Mesenteric fat pad (tissue), 1 donor: Measurements from ENCODE around the gene MMP27. TPM values are rescaled to one million over a fixed set of nuclear protein-coding genes. Genes with fewer than 3 reads are reported as not detected.

Source experiments
- DNase-seq: peaks from one replicate; pipeline ENCODE4 v3.0.0-alpha.2; 2020; ENCODE audit warnings: low spot score
- total RNA-seq: library from RNA; stranded (reverse); fragmentation: NEBNext Ultra II Directional; extraction: Animal tissue kit (Norgen Biotek cat#: 25700); gene quantifications from one replicate; pipeline ENCODE4 v1.2.1, GENCODE V29; 2021
- donor health status: DM: yes; HTN: yes; CAD: no.

MMP27 gene
- total RNA-seq, 1 donor from 2014 or later: not detected

GRCh38 chr11:102704841-102705240 is 728 bp downstream of the MMP27 start:
- DNase-seq: no peak

DNA sequence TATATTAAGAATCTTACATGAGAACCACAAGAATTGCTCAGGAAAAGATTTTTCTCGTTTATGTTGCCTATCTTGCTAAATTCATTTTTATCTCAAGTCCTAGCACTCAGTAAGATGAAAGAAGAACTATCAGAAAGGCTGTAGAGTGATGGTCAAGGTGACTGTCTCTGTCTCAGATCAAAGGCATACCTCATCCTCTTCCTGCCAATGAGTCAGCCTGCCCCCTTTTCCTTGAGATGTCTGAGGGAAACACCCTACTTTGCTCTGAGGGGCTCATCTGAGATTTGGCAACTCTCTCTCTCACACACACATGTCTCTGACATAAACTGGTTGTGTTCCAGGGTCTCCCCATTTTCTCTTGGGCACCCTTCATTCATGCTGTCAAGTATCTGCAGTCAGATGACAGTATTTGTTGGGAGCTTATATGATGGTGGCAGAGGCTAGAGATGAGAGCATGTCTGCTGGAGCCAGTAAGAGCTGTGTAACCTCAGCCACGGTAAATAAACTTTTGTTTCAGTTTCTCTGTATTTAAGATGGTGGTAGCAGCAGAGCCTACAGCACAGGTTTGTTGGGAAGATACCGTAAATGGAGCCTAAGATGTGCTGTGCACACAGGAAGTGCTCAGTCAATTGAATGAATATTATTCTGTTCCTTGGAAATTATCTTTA is 1.6 kb downstream of the MMP27 start:
- DNase-seq: no peak

GRCh38 chr11:102695201-102695600 is 10.4 kb downstream of the MMP27 start:
- no peak for DNase-seq

- DNase-seq: no peak
Observed at GRCh38 chr11:102685754-102686153, 19.8 kb downstream of the MMP27 start.

DNA sequence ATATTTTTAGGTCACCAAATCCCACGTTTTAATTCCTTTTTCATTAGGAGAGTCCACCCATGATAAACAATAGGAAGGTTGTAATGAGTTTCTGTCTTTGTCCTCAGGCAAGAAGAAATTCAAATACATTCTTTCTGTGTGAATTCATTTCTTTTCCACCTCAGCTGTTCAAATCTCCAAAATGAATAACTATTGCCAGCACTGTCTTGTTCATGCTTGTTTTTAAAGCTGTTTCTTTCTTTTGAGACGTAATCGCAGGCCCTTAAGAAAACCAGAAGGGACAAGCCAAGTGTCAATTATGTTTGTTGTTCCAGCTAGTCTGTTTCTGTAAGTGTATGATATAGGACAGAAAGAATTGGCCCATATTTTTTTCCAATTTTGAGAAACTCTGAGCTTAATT is 20.2 kb downstream of the MMP27 start:
- no peak for DNase-seq

GRCh38 chr11:102683277-102683676 is 22.3 kb downstream of the MMP27 start:
- no peak for DNase-seq

GRCh38 chr11:102680945-102681344 is 24.6 kb downstream of the MMP27 start:
- no peak for DNase-seq

- no peak for DNase-seq
Observed at GRCh38 chr11:102678022-102678421, 27.5 kb downstream of the MMP27 start.

DNA sequence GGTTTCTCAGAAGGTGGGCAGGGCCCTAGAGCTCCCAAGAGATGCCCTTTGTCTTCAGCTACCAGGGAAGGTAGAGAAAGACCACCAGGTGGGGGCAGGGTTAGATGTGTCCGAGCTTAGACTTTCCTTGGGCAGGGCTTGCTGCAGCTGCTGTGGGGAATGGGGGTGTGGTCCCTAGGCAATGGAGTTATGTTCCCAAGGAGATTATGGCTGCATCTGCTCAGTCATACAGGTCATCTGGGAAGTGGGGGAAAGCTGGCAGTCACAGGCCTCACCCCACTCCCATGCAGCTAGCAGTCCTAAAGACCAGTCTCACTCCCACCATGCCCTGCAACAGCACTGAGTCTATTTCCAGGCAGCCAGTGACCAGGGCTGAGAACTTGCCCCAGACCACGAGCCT is 29.5 kb downstream of the MMP27 start:
- DNase-seq: no peak

DNA sequence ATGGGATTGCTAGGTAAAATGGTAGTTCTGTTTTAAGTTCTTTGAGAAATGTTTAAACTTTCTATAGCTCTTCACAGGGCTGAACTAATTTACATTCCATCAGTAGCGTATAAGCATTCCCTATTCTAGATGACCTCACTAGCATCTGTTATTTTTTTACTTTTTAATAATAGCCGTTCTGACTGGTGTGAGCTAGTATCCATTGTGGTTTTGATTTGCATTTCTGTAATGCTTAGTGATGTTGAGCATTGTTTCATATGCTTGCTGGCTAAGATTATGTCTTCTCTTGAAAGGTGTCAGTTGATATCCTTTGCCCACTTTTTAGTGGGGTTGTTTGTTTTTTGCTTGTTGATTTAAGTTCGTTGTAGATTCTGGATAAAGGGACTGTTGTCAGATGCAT is 35.9 kb downstream of the MMP27 start:
- no peak for DNase-seq

DNA sequence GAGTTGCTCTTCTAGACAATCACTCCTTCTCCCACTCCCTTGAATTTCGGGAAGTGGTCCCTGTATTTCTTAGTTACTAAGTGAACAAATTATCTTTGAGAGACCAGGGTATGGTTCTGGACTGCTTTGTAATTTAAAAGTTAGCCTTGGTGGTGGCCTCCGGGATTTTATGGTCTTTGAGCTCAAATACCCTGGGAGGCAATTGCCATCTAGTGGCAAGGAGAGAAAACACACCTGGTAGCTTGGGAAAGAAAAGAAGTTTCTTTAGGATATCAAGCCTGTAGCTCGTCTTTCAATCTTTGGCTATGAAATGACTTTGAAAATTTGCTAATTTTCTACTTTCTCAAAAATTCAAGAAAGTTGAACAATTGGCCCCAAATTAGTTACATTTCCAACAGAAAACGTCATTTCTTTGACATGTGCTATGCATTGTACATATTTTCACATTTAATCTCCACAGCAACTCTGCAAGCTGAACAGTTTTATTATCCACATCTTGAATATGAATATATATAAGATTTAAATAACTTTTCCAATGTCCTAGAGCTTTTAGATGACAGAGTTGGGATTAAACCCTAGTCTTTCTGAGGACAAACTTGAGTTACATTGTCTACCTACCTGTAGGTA is 39.1 kb downstream of the MMP27 start:
- no peak for DNase-seq

DNA sequence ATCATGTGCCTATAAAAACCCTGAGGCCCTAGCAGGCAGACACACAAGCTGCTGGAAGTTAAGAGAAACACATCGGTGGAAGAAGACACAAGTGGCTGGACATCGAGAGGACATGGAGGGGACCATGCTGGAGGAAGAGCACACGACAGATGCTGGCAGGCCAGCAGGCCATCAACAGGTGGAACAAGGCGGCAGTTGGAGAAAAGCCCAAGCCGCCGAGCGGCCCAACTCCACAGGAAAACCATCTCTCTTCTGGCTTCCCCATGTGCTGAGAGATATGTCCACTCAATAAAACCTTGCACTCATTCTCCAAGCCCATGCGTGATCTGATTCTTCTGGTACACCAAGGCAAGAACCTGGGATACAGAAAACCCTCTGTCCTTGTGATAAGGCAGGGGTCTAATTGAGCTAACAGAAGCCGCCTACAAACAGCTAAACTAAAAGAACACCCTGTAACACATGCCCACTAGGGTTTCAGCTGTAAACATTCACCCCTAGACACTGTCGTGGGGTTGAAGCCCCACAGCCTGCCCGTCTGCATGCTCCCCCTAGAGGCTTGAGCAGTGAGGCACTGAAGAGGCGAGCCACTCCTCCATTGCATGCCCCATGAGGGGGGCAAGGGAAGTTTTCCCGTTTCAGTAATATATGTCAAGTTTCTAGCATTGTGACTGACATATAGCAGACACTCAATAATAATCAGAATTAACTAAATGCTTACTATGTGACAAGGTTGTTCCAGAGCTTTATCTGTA is 41.4 kb downstream of the MMP27 start:
- DNase-seq: no peak

- DNase-seq: no peak
Observed at GRCh38 chr11:102662607-102663006, 43.0 kb downstream of the MMP27 start.

- no peak for DNase-seq
Observed at GRCh38 chr11:102661040-102661439, 44.5 kb downstream of the MMP27 start.

DNA sequence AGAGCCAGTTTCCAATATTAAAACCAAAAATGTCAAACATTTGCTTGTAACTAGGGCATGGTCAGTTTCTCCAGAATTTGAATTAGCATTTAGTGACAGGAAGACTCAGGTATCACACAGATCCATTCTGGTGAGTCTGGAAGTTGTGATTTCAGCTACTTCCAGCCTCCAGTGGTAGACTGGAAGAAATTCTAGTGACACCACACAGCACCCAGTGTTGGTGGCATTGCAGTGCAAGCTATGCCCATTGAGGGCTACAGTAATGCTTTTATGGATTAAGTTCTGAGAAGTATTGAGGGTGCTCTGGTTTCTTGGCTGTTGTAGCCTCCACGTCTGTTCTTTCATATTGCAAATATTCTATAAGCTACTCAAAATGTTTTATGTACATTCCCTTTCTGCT is 49.0 kb downstream of the MMP27 start:
- DNase-seq: no peak

GRCh38 chr11:102655547-102655946 is 50.0 kb downstream of the MMP27 start:
- no peak for DNase-seq

GRCh38 chr11:102654761-102655160 is 50.8 kb downstream of the MMP27 start:
- no peak for DNase-seq

- no peak for DNase-seq
Observed at GRCh38 chr11:102653744-102654291, 51.8 kb downstream of the MMP27 start.

GRCh38 chr11:102647430-102647829 is 58.1 kb downstream of the MMP27 start:
- no peak for DNase-seq

DNA sequence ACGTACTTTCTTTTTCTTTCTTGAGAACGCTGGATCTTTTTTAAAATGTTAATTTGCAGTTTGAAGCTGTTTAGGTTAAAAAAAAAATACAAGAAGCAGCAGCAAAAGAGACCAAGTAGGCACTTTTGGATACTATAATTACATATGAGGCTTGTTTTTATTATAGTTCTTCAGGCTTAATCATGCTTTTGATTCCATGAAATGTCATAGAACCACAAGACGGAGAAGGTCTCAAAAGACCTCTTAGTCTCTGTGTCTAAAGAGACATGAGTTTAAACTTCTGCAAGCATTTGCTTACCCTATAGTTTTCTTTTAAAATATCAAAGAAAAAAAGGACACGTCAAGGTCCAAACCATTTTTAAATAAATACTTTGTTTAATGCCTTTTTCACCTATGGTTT is 61.6 kb downstream of the MMP27 start:
- no peak for DNase-seq
